ENCODE measurements around the gene GANAB.
"Not testable (repeated sequence)": the region's sequence is repeated elsewhere in the genome, so short reads cannot be mapped to it uniquely, and the experiment has no call there.

GANAB gene

GRCh38 chr11:62645946-62646824 lies at the start of gene GANAB:
Gene GANAB (minus strand): TSS chr11:62646613. CDS start chr11:62646599, 14 bp downstream.
- TF ChIP-seq CTCF (conservative IDR thresholded peaks at IDR 0.05; ENCODE audit: low read depth, low read length), result no peak
- peak within 1 kb of the TSS; percentile 90 for H3K4me3 ChIP-seq (ENCODE audit: low read depth, low read length)
- DNase-seq (ENCODE audit: low read depth), result peak; percentile 99

- no peak overlapping the region for H3K4me3 ChIP-seq (ENCODE audit: low read depth, low read length)
- TF ChIP-seq CTCF (conservative IDR thresholded peaks at IDR 0.05; ENCODE audit: low read depth, low read length), result peak; percentile 89
These were observed 48.2 kb upstream of the GANAB start for GRCh38 chr11:62694455-62695167.

GRCh38 chr11:62693624-62694023 lies 47.2 kb upstream of the GANAB start:
- DNase-seq (ENCODE audit: low read depth), result not testable (repeated sequence)

More at GRCh38 chr11:62694455-62695167, 48.2 kb upstream of the GANAB start:
- peak; percentile 90 for DNase-seq (ENCODE audit: low read depth)

GRCh38 chr11:62689421-62690183 lies 43.2 kb upstream of the GANAB start, which contains the start of gene LRRN4CL:
Gene LRRN4CL (minus strand): TSS chr11:62689530. CDS start chr11:62688508, 1,022 bp downstream.
- peak; percentile 4 for TF ChIP-seq CTCF (conservative IDR thresholded peaks at IDR 0.05; ENCODE audit: low read depth, low read length)
- H3K4me3 ChIP-seq (ENCODE audit: low read depth, low read length), result no peak within 1 kb of the TSS
- DNase-seq (ENCODE audit: low read depth), result peak; percentile 80

More at GRCh38 chr11:62693624-62694023, 47.2 kb upstream of the GANAB start:
- H3K4me3 ChIP-seq (ENCODE audit: low read depth, low read length), result not testable (repeated sequence)

GRCh38 chr11:62688491-62688890 lies 42.1 kb upstream of the GANAB start:
- TF ChIP-seq CTCF (conservative IDR thresholded peaks at IDR 0.05; ENCODE audit: low read depth, low read length), result no peak
- peak overlapping the region; percentile 35 for H3K4me3 ChIP-seq (ENCODE audit: low read depth, low read length)
- DNase-seq (ENCODE audit: low read depth), result no peak

GRCh38 chr11:62687508-62688396 lies 41.3 kb upstream of the GANAB start:
- no peak for DNase-seq (ENCODE audit: low read depth)
- H3K4me3 ChIP-seq (ENCODE audit: low read depth, low read length), result peak overlapping the region; percentile 35
- TF ChIP-seq CTCF (conservative IDR thresholded peaks at IDR 0.05; ENCODE audit: low read depth, low read length), result no peak
